ENCODE data around the gene SLC34A1.
"Not testable (repeated sequence)": the region's sequence is repeated elsewhere in the genome, so short reads cannot be mapped to it uniquely, and the experiment has no call there.

Gene SLC34A1

DNA sequence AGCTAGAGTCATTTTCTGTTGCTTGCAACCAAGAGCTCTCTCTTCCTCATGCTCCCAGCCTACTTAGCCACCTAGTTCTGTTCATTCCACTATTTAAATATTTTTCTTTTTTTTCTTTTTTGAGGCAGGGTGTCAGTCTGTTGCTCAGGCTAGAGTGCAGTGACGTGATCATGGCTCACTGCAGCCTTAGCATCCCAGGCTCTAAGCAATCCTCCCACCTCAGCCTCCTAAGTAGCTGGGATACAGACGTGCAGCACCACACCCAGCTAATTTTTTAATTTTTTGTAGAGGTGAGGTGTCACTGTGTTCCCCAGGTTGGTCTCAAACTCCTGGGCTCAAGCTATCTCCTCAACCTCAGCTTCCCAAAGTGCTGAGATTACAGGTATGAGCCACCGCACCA, 30.2 kb downstream of the SLC34A1 start:
- DNase-seq = no peak

DNA sequence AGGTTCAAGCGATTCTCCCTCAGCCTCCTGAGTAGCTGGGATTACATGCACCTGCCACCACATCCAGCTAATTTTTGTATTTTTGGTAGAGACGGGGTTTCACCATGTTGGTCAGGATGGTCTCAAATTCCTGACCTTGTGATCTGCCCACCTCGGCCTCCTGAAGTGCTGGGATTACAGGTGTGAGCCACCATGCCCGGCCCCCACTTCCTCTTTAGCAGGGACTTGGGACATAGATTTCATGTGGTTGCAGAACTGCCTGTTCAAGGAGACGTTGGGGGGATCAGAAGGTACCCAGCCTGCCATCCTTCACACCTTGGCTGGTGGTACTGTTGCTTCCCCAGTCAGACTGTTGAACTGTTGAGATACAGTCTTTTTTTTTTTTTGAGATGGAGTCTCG, 32.8 kb downstream of the SLC34A1 start:
- DNase-seq = not testable (repeated sequence)

DNA sequence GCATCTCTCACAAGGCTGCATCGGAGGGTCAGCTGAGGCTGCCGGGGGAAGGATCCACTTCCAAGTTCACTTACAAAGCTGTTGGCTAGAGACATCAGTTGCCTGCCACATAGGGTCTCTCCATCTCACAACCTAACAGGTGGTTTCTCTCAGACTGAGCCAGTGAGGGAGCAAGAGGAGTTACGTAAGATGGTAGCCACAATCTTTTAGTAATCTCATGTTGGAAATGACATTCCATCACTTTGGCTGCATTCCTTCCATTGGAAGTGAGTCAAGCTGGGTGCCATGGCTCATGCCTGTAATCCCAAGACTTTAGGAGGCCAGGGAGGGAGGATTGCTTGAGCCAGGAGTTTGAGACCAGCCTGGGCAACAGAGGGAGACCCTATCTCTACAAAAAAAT, 34.8 kb downstream of the SLC34A1 start:
- DNase-seq = no peak

DNA sequence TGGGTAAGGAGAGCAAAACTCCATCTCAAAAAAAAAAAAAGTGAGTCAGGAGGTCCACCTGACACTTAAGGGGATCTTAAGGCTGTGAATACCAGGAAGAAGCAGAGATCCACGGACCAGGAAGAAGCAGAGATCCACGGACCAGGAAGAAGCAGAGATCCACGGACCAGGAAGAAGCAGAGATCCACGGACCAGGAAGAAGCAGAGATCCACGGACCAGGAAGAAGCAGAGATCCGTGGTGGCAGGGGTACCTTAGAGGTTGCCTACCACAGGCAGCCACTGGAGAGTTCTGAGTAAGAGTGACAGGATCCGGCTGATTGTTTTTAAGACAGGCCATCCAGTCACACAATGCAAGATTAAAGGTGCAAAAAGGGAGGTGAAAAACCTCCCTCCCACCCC, 36.2 kb downstream of the SLC34A1 start:
- not testable (repeated sequence) for DNase-seq

DNA sequence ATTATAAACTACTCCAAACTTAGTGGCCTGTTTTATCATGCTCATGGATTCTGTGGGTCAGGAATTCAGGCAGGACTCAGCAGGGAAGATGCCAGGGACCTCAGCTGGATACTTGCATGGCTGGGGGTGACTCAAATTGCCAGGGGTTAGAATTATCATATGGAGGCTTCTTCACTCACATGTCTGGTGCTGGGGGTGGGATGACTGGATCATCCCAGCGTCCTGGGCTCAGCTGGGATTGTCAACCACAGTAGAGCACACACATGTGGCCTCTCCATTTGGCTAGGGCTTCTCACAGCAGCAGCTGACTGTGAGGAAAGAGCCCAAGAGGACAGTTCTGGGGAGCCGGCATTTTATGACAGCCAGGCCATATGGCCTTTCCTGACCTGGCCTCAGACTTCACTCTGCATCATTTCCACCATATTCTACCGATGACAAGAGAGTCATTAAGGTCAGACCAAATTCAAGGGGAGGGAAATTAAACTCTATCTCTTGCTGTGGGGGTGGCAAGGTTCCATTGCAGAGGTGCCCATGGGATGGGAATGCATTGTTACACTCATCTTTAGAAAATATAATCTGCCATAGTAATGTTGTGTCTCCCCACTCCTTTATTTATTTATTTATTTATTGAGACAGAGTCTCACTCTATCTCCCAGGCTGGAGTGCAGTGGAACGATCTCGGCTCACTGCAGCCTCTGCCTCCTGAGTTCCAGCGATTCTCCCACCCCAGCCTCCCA, 37.0 kb downstream of the SLC34A1 start:
- DNase-seq = no peak

DNA sequence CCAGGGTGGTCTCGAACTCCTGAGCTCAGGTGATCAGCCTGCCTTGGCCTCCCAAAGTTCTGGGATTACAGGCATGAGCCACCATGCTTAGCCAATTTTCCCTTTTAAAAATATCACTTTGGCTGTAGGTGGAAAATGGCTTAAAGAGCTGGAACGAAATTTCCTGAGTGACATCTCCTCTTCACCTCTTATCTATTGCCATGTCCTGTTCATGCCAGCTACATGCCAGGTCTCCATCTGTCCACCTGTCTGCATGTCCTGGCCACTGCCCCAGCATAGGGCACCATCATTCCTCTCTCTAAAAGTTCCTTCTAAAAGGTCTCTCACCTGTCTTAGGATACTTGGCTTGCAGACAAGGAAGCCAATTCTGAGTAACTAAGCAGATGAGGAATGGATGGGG, 39.4 kb downstream of the SLC34A1 start:
- DNase-seq = no peak

DNA sequence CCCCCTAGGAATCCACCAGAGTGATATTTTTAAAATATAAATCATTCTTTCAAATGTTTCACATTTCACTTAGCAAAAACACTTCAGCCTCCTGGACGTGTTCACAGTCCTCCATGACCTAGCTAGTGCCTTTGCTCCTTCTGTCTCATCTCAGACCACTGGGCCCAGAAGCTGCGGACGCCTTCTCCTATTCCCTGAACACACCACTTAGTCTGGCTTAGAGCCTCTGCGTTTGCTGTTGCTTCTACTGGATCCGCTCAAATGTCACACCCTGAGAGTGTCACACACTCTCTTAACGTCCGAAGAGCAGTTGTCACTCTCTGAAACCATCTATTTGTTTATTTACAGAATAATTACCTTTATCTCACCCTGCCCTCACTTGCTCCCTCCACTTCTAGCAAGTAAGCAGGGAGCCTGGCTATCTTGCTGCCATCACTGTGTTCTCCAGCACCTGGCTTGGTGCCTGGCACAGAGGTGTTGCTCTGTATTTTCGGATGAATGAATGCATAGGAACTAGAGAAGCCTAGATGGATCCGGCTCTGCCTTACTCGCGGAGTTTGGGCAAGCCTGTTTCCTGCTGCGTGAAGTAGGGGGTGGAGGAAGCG, 41.1 kb downstream of the SLC34A1 start:
- no peak for DNase-seq

DNA sequence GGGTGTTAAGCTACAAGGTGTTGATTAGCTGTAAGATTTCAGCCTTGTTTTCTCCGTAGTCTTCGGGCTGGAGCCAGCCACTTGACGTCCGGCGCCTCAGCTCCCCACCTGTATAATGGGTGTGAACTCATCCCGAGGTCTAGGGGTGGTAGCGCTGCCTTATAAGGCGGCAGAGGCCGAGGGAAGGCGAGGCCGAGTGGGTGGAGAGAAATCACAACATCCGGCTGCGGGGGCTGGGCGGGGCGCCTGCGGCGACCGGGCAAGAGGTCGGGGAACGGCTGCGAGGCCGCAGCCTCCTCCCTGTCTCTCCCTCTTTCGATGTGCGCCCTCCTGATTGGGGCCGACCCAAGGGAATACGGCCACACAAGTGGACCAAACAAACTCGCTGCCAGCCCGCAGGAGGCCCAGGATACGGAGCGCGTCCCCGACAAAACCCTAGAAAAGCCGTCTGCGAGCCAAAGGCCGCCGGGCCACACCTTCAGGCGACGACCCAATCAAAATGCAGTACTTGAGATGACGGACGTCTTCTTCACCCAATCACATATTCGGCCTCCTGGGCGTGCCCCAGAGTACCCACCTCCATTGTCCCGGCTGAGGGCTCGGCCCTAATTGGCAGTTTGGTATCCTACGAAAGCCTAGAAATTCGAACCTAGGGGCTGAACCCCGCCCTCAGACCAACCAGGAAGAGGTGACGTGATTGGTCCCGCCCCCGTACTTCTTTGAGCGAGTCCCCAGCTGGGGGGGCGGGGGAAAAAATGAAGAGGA, 41.7 kb downstream of the SLC34A1 start:
- DNase-seq = peak; percentile 96

DNA sequence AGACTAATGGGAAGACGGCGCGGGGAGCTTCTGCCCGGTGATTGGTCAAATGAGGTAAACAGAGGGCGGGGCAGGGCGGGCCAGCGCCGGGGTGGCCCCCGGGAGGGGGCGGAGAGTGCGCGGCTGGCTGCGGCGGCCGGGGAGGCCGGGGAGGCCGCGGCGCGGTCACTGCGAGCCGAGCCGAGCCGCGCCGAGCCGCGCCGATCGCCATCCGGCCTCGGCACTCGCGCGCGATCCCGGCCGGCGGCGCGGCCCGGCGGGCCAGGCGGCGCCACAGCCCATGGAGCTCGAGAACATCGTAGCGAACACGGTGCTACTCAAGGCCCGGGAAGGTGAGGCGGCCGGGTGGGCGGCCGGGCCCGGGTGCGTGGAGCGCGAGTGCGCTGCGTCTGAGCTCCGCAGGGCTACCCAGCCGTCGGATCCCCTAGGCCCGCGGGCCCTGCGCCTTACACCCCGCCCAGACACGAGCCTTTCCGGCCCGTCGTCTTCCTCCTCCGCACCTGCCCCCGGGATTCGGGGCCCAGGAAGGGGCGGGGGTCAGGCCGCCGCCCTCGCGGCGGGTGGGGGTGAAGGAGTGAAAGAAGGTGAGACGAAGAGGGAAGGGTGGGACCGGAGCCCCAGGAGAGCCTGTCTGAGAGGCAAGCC, 42.5 kb downstream of the SLC34A1 start, which contains the start of gene GRK6:
TSS of gene GRK6 (plus strand) at position 111 of the 645 bp plus-strand sequence. CDS start at position 281, 170 bp downstream.
- no peak for DNase-seq

DNA sequence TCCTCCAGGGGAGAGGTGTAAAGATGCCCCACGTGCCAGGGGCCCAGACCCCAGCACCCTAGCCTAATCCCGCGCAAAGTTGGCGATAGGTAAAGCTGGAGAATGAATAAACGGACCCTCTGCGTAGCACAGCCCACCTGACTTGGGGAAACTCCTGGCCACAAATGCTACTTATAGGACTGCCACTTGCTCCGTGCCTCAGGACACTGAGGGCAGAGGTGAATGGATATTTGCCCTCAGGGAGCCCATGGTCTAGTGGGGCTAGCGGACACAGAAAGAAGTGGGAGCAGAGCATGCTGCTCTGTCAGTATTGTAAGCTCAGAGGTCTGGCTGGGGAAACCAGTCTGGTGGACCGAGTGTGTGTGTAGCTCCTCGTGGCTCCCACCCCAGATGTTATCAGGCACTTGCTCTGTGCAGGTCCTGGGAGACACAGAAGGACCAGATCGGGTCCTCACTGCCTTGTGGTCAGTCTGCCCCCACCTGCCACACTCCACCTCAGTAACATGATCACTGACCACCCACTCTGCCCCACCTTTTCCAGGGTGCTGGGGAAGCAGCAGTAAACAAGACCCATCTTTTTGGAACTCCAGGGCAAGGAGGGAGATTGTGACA, 43.1 kb downstream of the SLC34A1 start:
- DNase-seq = no peak

DNA sequence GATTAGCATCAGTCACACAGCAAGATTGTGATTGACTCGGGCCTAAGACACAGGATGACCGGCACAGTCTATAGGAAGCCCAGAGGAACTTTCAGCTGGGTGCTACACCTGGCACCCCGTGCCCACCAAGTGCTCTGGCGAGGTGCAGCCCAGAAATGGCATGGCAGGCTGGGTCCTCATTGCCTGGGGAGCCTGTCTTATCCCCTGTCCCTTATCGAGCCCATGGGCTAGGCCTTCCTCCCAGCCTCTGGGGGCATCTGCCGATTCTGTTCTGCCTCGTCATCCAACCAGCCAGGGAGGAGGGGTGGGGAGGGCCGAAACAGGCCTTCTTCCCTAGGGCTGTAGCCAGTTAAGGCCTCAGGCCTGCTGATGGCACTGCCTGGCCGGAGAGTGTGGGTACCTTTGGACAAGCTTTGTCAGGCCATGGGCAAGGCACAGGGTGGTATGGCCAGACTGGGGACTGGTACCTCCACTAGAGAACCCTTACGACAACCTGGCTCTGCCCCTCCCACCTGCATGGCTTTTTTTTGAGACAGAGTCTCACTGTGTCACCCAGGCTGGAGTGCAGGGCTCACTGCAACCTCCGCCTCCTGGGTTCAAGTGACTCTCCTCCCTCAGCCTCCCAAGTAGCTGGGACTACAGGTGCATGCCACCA, 43.8 kb downstream of the SLC34A1 start:
- DNase-seq = no peak

DNA sequence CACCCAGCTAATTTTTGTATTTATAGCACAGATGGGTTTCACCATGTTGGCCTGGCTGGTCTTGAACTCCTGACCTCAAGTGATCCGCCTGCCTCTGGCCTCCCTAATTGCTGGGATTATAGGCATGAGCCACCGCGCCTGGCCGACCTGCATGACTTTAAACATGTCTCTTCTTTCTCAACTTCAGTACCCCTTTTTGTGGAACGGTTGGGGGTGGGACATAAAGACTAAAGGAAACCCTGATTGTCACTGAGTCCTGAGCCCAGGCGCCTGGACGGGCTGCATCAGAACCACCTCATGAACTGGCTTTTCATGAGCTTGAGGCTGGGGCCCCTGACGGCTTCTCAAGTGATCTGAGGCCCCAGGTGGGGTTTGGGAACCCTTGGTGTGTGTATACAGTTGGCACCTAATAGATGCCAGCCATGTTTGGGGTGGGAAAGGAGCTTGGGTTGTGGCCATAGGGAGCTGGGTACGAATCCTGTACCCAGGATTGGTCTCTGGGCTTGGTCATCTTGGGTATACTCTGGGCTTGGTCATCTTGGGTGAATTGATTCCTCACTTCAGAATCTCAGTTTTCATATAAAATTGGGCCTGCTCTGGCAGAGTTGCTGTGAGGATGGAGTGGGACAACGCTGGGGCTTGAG, 44.5 kb downstream of the SLC34A1 start:
- DNase-seq = no peak

DNA sequence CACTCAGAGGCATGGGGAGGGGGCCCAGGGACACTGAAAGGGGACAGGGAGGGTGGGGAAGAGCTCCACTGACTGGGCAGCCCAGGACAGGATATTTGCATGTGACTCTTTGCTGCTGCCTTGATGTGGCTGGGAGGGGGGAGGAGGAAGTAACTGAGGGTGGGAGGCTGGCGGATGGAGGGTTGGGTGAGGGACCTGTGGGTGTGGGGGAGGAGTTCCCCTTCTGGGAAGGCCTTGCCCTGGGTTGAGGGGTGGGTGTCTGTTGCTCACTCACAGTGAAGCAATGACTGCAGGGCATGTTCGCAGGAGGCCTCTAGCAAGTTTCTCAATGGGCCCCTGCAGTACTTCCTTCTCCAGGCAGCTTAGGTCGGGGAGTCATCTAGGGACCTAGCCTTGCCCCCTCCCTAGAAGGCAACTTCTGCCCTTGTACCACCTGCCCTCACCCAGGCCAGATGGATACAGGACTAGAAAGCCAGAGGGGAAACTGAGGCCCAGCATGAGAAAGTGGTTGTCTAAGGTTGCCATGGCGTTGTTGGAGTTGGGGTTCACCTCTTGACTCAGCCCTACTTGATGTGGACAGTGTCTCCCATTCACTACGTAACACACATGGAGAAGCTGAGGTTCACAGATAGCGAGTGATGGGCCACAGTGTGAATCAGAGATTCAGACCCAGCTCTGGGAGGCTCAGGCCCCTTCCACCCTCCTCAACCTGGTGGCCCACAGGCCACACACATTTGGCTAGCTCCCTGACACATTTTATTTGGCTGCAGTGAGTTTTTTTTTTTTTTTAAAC, 45.2 kb downstream of the SLC34A1 start:
- no peak for DNase-seq

DNA sequence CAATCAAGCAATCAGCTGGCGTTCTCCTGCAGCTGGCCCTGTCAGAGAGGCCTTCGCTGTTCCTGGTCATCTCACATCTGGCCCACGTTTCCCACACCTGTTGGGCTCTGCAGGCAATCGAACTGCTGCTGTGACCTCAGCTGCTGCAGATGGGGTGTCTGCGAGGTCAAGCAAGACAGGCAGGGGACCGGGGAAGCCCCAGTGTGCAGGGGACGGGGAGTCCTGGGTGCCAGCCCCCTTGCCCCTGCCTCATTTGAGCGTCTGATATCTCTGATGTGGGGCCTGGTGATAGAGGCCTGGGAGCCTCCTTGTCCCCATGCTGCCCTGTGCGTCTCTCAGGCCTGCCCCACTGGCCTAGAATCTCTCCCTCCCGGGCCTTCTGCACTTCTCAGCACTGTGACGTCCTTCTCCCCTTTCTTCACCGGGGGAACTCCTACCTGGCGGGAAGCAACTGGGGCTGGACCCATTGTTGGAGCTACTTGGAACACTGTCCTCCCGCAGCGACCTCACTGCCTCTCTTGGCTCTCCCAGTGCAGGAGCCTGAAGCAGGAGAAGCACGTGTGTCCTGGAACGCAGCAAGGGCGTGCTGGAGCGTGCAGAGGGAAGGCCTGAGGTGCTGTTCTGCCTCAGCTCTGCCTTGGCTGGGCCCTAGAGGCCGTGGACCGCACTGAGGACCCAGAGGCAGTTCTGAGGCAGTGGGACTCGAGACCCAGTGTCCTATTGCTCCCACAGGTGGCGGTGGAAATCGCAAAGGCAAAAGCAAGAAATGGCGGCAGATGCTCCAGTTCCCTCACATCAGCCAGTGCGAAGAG, 46.1 kb downstream of the SLC34A1 start:
- DNase-seq = no peak

DNA sequence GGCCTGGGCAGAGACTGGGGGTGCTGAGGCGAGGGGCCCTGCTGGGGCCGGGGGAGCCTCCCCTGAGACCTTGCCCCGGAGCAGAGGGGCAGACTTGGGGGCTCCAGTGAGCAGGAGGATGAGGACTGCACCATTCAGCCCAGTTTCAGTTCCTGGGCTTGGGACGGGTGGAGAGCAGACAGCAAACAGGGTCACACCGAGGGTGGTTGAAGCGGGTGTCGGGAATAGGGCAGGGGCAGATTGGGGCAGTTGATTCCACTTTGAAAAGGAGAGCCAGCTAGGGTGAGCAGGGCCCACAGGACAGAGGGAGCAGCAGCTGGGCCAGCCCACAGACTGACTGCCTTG, 46.7 kb downstream of the SLC34A1 start:
- DNase-seq = no peak

DNA sequence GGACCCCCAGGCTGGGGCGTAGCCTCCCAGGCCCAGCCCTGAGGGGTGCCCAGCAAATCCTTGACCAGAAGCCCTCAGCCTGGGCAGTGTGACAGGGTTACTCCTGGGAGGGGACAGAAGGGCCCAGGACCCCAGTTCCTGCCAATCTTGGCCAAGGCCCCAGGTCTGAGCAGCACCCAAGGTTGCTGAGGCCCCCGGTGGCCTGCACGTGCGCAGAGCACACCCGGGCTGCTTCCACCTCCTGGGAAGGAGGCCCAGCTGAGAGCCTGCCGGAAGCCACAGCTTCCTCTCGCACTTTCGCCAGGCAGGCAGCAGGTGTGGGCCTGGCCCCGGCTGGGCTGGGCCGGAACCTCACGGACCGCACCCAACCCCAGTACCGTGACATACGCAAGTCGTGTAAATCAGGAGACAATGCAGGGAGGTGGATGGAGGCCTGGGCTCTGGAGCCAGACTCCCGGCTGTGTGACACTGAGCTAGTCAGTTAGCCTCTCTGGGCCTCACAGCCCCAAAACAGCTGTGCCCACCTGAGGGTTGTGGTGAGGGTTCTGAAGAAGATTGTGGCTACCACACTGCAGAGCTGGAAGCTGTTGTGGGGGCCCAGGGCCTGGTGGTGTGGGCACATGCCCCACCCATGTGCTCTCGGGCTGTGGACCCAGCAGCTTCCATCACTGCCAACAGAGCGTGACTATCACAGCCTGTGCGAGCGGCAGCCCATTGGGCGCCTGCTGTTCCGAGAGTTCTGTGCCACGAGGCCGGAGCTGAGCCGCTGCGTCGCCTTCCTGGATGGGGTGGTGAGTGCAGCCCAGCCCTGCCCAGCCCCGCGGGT, 47.3 kb downstream of the SLC34A1 start:
- DNase-seq = no peak

DNA sequence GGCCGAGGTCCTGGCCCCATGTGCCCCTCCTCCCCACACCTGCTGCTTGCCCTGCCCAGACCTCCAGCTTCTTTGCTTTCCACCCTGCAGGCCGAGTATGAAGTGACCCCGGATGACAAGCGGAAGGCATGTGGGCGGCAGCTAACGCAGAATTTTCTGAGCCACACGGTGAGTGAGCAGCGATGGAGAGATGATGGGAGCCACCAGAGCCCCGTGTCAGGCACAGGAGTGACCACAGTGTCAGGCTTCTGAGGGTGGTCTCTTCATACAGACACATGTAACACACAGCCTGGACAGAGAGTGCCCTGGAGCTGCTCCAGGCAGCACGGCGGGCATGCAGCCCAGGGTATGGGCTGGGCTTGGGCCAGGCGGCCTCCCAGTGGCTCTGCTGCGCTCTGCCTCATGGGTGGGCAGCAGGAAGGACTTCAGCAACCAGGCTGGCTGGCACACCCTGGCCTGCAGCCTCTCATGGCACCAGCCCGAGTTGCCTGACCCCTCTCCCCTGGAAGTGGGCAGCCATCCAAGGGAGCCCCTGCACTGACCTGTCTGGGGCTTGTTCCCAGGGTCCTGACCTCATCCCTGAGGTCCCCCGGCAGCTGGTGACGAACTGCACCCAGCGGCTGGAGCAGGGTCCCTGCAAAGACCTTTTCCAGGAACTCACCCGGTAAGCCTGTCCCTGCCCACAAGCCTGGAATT, 48.1 kb downstream of the SLC34A1 start:
- no peak for DNase-seq

DNA sequence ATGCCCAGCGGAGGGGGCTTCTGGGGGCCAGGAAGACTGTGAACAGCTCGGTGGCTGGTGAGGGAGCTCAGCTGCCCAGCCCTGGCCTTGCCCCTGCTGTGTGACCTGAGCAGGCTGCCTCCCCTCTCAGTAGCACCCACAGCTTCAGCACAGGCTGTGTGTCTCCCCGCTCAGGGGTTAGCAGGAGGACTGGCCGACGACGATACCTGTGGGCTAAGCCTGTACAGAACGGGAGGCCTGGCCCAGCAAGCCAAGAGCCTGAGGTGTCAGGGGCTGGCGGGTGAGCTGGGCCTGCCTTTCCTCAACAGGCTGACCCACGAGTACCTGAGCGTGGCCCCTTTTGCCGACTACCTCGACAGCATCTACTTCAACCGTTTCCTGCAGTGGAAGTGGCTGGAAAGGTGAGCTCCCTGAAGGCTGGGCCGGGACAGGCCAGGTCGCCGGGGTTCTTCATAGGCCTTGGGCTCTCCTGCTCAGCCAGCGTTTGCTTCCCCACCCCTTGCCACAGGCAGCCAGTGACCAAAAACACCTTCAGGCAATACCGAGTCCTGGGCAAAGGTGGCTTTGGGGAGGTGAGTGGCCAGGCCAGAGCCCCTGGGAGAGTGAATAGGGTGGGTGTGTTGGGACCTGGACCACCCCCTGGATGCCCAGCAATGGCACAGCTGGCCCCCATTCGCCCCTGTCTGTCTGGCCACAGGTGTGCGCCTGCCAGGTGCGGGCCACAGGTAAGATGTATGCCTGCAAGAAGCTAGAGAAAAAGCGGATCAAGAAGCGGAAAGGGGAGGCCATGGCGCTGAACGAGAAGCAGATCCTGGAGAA, 48.8 kb downstream of the SLC34A1 start:
- no peak for DNase-seq

Measured in NCI-H2171 (cell line).